Measurements from ENCODE around the gene NRL.
A peak's percentile ranks its signal among the peaks of the same experiment; 100 is the strongest.

The NRL gene

GRCh38 chr14:24098927-24099813, 15.6 kb downstream of the NRL start:
- Histone ChIP-seq H3K27me3 (ENCODE audit: control insufficient read depth, insufficient read depth, low read length) (no peaks in the 10 kb centered on the region), H3K4me1 (ENCODE audit: control insufficient read depth, insufficient read depth, low read length) (0 out of 2 replicates have a peak, but pooled peaks cover 3% of the 10 kb centered on the region), H3K27ac (ENCODE audit: low read length) (no peak overlapping the region), H3K9me3 (ENCODE audit: control insufficient read depth, insufficient read depth, low read length) (no peaks in the 10 kb centered on the region), H3K4me3 (ENCODE audit: low read length) (no peak overlapping the region), H3K36me3 (ENCODE audit: control insufficient read depth, insufficient read depth, low read length) (peaks cover 27% of the 10 kb centered on the region)
- DNase-seq (ENCODE audit: low read depth, low spot score), result no peak
- WGBS (ENCODE audit: insufficient coverage, insufficient read length), result no CpG with 5 or more reads among the region's 17 CpGs

GRCh38 chr14:24098229-24098926, 16.4 kb downstream of the NRL start:
- no peak for DNase-seq (ENCODE audit: low read depth, low spot score)
- Histone ChIP-seq H3K4me1 (ENCODE audit: control insufficient read depth, insufficient read depth, low read length) (peaks cover 6% of the 10 kb centered on the region; the same call in 1 of the 2 replicates), H3K27ac (ENCODE audit: low read length) (no peak overlapping the region), H3K36me3 (ENCODE audit: control insufficient read depth, insufficient read depth, low read length) (peaks cover 22% of the 10 kb centered on the region), H3K4me3 (ENCODE audit: low read length) (no peak overlapping the region), H3K27me3 (ENCODE audit: control insufficient read depth, insufficient read depth, low read length) (no peaks in the 10 kb centered on the region), H3K9me3 (ENCODE audit: control insufficient read depth, insufficient read depth, low read length) (no peaks in the 10 kb centered on the region)
- no CpG with 5 or more reads among the region's 16 CpGs for WGBS (ENCODE audit: insufficient coverage, insufficient read length)

DNA sequence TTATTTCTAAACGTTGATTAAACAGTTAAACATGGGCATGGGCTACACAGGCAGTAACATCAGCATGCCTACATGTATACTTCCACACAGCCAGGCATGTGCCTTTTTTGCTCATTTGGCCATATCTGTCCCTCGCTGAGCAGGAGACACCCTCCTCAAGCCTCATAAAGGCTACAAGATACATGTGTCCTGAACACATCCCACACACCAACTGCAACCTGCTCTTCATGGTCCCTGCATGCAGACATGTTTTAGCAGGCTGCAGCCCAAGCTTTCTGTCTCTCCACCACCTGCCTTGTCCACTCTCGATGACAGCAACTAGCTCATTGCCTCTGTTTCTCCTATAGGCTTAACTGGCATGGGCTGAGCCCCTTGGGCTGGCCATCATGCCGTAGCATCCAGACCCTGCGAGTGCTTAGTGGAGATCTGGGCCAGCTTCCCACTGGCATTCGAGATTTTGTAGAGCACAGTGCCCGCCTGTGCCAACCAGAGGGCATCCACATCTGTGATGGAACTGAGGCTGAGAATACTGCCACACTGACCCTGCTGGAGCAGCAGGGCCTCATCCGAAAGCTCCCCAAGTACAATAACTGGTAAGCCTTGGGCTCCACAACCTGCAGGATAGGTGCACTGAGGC, 18.1 kb downstream of the NRL start:
- Histone ChIP-seq H3K27me3 (ENCODE audit: control insufficient read depth, insufficient read depth, low read length) (no peaks in the 10 kb centered on the region), H3K9me3 (ENCODE audit: control insufficient read depth, insufficient read depth, low read length) (no peaks in the 10 kb centered on the region), H3K4me1 (ENCODE audit: control insufficient read depth, insufficient read depth, low read length) (peaks cover 6% of the 10 kb centered on the region; the same call in 1 of the 2 replicates), H3K36me3 (ENCODE audit: control insufficient read depth, insufficient read depth, low read length) (peaks cover 18% of the 10 kb centered on the region), H3K27ac (ENCODE audit: low read length) (no peak overlapping the region), H3K4me3 (ENCODE audit: low read length) (no peak overlapping the region)
- WGBS (ENCODE audit: insufficient coverage, insufficient read length), result no CpG with 5 or more reads among the region's 8 CpGs
- DNase-seq (ENCODE audit: low read depth, low spot score), result no peak

DNA sequence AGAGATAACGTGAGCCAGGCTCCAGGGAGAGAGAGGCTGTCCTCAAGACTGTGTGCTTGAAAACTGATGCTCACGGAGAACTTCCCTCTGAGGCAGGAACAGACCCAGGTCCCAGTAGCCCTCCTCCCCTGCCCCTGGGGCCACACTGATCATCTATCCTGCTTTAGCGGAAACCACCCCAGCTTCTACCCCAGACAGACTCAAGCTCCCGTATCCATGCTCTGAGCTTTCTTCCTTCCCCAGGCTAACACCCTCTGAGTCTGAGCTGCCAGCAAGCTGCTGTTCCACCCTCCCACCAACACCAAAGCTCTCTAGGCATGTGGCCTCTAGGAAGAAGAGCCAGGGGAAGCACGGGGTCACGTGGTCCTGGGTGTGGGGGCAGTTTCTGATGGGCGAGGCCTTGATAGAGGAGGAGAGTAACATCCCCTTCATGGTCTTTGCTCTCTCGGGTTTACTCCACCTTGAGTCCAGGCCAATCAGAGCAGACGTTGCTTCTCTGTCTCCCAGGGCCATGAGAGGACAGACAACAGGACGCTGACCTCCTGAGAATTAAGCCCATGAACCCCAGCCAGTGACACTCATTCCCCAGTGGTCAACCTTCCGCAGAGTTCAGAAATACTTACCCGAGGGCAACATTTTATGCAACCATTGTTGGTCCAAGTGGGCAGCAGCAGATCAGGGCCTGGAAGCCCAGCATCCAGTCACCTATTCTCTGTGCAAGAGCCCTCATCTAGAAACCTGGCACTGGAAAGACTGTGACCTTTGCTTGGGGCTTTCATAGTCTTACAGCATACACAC, 19.3 kb downstream of the NRL start:
- Histone ChIP-seq H3K27ac (ENCODE audit: low read length) (no peak overlapping the region), H3K4me1 (ENCODE audit: control insufficient read depth, insufficient read depth, low read length) (peaks cover 6% of the 10 kb centered on the region; the same call in 1 of the 2 replicates), H3K4me3 (ENCODE audit: low read length) (peak overlapping the region; percentile 83; the same call in 1 of the 2 replicates), H3K9me3 (ENCODE audit: control insufficient read depth, insufficient read depth, low read length) (no peaks in the 10 kb centered on the region), H3K27me3 (ENCODE audit: control insufficient read depth, insufficient read depth, low read length) (no peaks in the 10 kb centered on the region), H3K36me3 (ENCODE audit: control insufficient read depth, insufficient read depth, low read length) (peaks cover 16% of the 10 kb centered on the region)
- no CpG with 5 or more reads among the region's 12 CpGs for WGBS (ENCODE audit: insufficient coverage, insufficient read length)
- DNase-seq (ENCODE audit: low read depth, low spot score), result no peak

DNA sequence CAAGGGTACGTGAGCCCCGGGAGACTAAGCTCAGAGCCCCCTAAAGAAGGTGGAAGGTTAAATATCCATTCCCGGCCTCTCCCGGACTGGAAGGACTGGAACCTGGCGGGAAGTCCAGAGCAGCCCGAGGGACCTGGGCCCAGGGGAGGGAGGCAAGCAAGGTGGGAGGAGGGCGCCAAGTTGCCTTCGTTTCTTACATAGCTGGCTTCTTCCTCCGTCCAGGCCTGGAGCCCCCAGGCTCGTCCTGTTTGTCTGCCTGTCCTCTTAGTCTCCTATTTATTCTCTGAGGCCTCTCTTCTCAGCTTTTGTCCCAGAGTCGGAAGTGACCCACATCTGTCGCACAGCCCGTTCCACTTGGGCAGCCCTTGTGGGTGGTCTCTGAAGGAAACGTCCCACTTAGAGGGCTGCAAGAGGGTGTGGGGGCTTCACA, 19.9 kb downstream of the NRL start:
- H3K36me3 ChIP-seq (ENCODE audit: control insufficient read depth, insufficient read depth, low read length), result peaks cover 13% of the 10 kb centered on the region
- no peaks in the 10 kb centered on the region for H3K9me3 ChIP-seq (ENCODE audit: control insufficient read depth, insufficient read depth, low read length)
- peaks cover 6% of the 10 kb centered on the region; the same call in 1 of the 2 replicates for H3K4me1 ChIP-seq (ENCODE audit: control insufficient read depth, insufficient read depth, low read length)
- H3K4me3 ChIP-seq (ENCODE audit: low read length), result peak overlapping the region; percentile 83
- H3K27me3 ChIP-seq (ENCODE audit: control insufficient read depth, insufficient read depth, low read length), result no peaks in the 10 kb centered on the region
- WGBS (ENCODE audit: insufficient coverage, insufficient read length), result no CpG with 5 or more reads among the region's 14 CpGs
- DNase-seq (ENCODE audit: low read depth, low spot score), result no peak
- H3K27ac ChIP-seq (ENCODE audit: low read length), result no peak overlapping the region

DNA sequence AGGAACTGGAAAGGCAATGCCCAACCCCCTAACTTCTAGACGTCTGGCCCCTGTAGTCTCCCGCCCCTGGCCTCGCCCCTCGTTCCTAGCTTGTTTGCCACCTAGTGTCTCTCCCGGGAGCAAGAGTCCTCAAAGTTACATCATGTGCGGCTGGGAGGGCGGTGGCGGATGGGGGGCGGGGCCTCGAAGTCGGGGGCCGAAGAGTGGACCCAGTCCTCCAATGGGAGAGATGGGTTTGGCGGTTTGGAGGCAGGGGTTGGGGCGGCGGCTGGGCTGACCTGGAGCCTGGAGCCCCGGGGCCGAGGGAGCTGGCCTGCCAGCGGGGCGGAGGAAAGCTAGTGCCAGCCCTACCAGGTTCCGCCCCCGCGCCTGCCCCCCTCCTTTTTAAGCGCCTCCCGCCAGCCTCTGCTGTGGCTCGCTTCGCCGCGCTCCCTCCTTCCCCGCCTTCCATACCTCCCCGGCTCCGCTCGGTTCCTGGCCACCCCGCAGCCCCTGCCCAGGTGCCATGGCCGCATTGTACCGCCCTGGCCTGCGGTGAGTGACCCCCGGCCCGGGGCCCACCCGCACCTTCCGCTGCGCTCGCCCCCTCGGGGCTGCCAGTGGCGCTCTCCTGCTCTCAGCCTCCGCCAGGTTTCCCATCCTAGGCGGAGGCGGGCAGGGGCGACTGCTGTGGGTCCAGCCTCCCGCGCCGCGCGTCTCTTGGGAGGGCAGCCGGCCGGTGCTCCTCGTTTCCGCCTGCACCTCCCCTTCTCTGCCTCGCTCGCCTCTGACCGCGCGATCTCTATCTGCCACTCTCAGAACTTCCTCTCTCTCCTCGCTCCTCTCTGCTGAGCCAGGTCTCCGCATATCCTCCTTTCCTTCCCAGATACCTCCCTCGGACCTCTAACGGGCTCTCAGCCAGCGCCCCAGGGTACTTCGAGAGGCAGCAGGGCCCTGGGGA, 20.6 kb downstream of the NRL start, which contains the start of gene PCK2:
Gene PCK2, plus strand, starts transcription at position 411 of the 940 bp plus-strand sequence. Its CDS starts 95 bp downstream, at position 506.
- no CpG with 5 or more reads among the region's 68 CpGs for WGBS (ENCODE audit: insufficient coverage, insufficient read length)
- H3K4me1 ChIP-seq (ENCODE audit: control insufficient read depth, insufficient read depth, low read length), result peaks cover 6% of the 10 kb centered on the region; the same call in 1 of the 2 replicates

DNA sequence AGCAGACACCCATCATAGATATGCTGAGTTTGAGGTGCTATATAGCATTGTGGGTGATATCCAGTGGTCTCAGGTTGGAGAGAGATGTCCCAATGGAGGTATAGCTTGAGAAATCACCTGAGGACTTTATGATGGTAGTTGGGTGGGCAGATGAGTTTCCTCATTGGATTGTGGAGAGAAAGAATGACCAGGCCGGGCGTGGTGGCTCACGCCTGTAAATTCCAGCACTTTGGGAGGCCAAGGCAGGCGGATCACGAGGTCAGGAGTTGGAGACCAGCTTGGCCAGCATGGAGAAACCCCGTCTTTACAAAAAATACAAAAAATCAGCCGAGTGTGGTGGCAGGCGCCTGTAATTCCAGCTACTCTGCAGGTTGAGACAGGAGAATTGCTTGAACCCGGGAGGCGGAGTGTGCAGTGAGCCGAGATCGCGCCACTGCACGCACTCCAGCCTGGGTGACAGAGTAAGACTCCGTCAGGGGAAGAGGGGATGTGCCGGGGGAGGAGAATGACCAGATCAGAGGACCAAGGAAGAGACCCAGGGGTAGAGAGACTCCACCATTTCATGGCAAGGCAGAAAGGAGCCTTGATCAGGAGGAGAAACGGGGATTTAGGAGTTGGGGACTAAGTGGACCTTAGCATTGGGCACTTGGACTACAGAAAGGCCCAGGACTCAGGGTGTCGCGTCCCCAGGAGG, 21.4 kb downstream of the NRL start:
- WGBS (ENCODE audit: insufficient coverage, insufficient read length), result no CpG with 5 or more reads among the region's 19 CpGs
- H3K27ac ChIP-seq (ENCODE audit: low read length), result no peak overlapping the region

More for the DNA sequence above, 20.6 kb downstream of the NRL start, which contains the start of gene PCK2:
- peak within 1 kb of the TSS; percentile 83 for H3K4me3 ChIP-seq (ENCODE audit: low read length)
- DNase-seq (ENCODE audit: low read depth, low spot score), result no peak
- no peak within 1 kb of the TSS for H3K27ac ChIP-seq (ENCODE audit: low read length)
- peaks cover 9% of the 10 kb centered on the region for H3K36me3 ChIP-seq (ENCODE audit: control insufficient read depth, insufficient read depth, low read length)
- H3K27me3 ChIP-seq (ENCODE audit: control insufficient read depth, insufficient read depth, low read length), result no peaks in the 10 kb centered on the region
- no peaks in the 10 kb centered on the region for H3K9me3 ChIP-seq (ENCODE audit: control insufficient read depth, insufficient read depth, low read length)

GRCh38 chr14:24092505-24093206, 22.1 kb downstream of the NRL start:
- Histone ChIP-seq H3K9me3 (ENCODE audit: control insufficient read depth, insufficient read depth, low read length) (no peaks in the 10 kb centered on the region), H3K36me3 (ENCODE audit: control insufficient read depth, insufficient read depth, low read length) (no peaks in the 10 kb centered on the region), H3K27me3 (ENCODE audit: control insufficient read depth, insufficient read depth, low read length) (no peaks in the 10 kb centered on the region), H3K27ac (ENCODE audit: low read length) (no peak overlapping the region), H3K4me3 (ENCODE audit: low read length) (no peak overlapping the region), H3K4me1 (ENCODE audit: control insufficient read depth, insufficient read depth, low read length) (peaks cover 8% of the 10 kb centered on the region; the same call in 1 of the 2 replicates)
- WGBS (ENCODE audit: insufficient coverage, insufficient read length), result no CpG with 5 or more reads among the region's 4 CpGs
- DNase-seq (ENCODE audit: low read depth, low spot score), result no peak

More for the DNA sequence above, 21.4 kb downstream of the NRL start:
- H3K9me3 ChIP-seq (ENCODE audit: control insufficient read depth, insufficient read depth, low read length), result no peaks in the 10 kb centered on the region
- H3K4me1 ChIP-seq (ENCODE audit: control insufficient read depth, insufficient read depth, low read length), result peaks cover 6% of the 10 kb centered on the region; the same call in 1 of the 2 replicates
- DNase-seq (ENCODE audit: low read depth, low spot score), result no peak
- H3K36me3 ChIP-seq (ENCODE audit: control insufficient read depth, insufficient read depth, low read length), result peaks cover 4% of the 10 kb centered on the region
- H3K4me3 ChIP-seq (ENCODE audit: low read length), result no peak overlapping the region
- no peaks in the 10 kb centered on the region for H3K27me3 ChIP-seq (ENCODE audit: control insufficient read depth, insufficient read depth, low read length)

Measured in iPS DF 6.9 (cell line).